ENCODE results near the gene ASTE1. TPM values are rescaled to one million over a fixed set of nuclear protein-coding genes. Genes with fewer than 3 reads are reported as not detected.

Gene ASTE1
- polyA plus RNA-seq, 3 donors: 3.1 to 7.2 (median 6.6) TPM

GRCh38 chr3:131036200-131036816 lies 9.7 kb upstream of the ASTE1 start:
- TF ChIP-seq, protein P1, sequence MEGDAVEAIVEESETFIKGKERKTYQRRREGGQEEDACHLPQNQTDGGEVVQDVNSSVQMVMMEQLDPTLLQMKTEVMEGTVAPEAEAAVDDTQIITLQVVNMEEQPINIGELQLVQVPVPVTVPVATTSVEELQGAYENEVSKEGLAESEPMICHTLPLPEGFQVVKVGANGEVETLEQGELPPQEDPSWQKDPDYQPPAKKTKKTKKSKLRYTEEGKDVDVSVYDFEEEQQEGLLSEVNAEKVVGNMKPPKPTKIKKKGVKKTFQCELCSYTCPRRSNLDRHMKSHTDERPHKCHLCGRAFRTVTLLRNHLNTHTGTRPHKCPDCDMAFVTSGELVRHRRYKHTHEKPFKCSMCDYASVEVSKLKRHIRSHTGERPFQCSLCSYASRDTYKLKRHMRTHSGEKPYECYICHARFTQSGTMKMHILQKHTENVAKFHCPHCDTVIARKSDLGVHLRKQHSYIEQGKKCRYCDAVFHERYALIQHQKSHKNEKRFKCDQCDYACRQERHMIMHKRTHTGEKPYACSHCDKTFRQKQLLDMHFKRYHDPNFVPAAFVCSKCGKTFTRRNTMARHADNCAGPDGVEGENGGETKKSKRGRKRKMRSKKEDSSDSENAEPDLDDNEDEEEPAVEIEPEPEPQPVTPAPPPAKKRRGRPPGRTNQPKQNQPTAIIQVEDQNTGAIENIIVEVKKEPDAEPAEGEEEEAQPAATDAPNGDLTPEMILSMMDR (IDR thresholded peaks at IDR 0.05): no peak
- Mint-ChIP-seq H3K4me1 (peaks cover 3% of the 10 kb centered on the region), H3K9me3 (no peaks in the 10 kb centered on the region), H3K36me3 (no peaks in the 10 kb centered on the region), H3K4me3 (no peak overlapping the region), H3K27ac (no peak overlapping the region), H3K27me3 (ENCODE audit: low read depth in 3 of 3) (peaks cover 0 to 3% (median 0%) of the 10 kb centered on the region in 3 donors)
- Histone ChIP-seq H2AFZ (ENCODE audit: insufficient read depth, low read depth, low read length, poor library complexity, severe bottlenecking) (no peak overlapping the region), H3K27me3 (ENCODE audit: control insufficient read depth in 2 of 2, insufficient read depth in 2 of 2, low read length in 2 of 2) (no peaks in the 10 kb centered on the region), H3K4me1 (ENCODE audit: control insufficient read depth in 1 of 2, insufficient read depth in 2 of 2, low read length in 2 of 2) (no peaks in the 10 kb centered on the region), H4K20me1 (ENCODE audit: insufficient read depth, low read length) (no peaks in the 10 kb centered on the region), H3K27ac (ENCODE audit: low read depth in 1 of 2, low read length in 2 of 2) (no peak overlapping the region), H3K36me3 (replicated peaks in 1 of 2; ENCODE audit: control insufficient read depth in 1 of 2, insufficient read depth in 2 of 2, low read length in 2 of 2) (no peaks in the 10 kb centered on the region), H3K79me2 (ENCODE audit: insufficient read depth, low read length) (no peaks in the 10 kb centered on the region), H3K4me3 (replicated peaks in 1 of 3; ENCODE audit: low read depth in 2 of 3, low read length in 3 of 3) (no peak overlapping the region), H3K9me3 (replicated peaks in 1 of 2; ENCODE audit: control insufficient read depth in 1 of 2, insufficient read depth in 1 of 2, low read length in 2 of 2) (no peaks in the 10 kb centered on the region), H3K4me2 (replicated peaks; ENCODE audit: extremely low read depth, low read length, poor library complexity, severe bottlenecking) (no peak overlapping the region), H3K9ac (ENCODE audit: insufficient read depth, low read length, poor library complexity, severe bottlenecking) (no peak overlapping the region)
- intact Hi-C loops (cut with micrococcal nuclease): loop anchor here in 1 of 2 donors (10.0 kb wide), 1 partner anchor 998 kb away; the partner anchor contains the start of gene CPNE4
- DNase-seq: no peak
- no CpG with 5 or more reads among the region's 1 CpG for WGBS (ENCODE audit: insufficient coverage)

DNA sequence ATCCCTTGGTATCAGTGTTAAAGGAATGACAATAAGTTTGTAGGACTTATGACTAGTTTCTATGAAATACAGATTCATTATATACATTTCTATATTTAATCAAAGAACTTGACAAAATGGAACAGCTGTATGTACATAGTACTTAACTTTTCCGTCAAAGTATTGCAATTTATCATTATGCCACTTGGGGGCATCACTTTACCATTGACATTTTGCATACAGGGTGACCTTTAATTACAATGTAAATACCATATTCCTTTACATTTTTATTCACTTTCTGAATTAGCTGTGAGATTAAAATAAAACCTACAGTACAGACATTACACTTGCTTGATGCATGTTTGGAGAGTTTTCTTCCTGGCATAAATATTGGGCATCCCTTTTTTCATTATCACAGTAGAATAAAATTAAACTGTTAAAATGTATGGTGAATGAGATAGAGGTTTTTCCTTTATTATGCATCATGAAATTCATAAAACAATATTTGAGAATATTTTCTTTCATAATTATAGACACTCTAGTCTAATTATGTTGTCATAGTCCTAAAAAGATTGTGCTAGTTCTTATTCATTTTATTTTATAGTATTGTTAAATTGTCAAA lies 7.0 kb upstream of the ASTE1 start:
- no peaks in the 10 kb centered on the region for H3K36me3 Mint-ChIP-seq
- Histone ChIP-seq H3K4me1 (ENCODE audit: control insufficient read depth in 1 of 2, insufficient read depth in 2 of 2, low read length in 2 of 2) (no peaks in the 10 kb centered on the region), H4K20me1 (ENCODE audit: insufficient read depth, low read length) (no peaks in the 10 kb centered on the region), H3K9me3 (replicated peaks in 1 of 2; ENCODE audit: control insufficient read depth in 1 of 2, insufficient read depth in 1 of 2, low read length in 2 of 2) (no peaks in the 10 kb centered on the region), H3K27me3 (ENCODE audit: control insufficient read depth in 2 of 2, insufficient read depth in 2 of 2, low read length in 2 of 2) (no peaks in the 10 kb centered on the region), H3K36me3 (replicated peaks in 1 of 2; ENCODE audit: control insufficient read depth in 1 of 2, insufficient read depth in 2 of 2, low read length in 2 of 2) (no peaks in the 10 kb centered on the region), H3K4me2 (replicated peaks; ENCODE audit: extremely low read depth, low read length, poor library complexity, severe bottlenecking) (no peak overlapping the region), H3K4me3 (replicated peaks in 1 of 3; ENCODE audit: low read depth in 2 of 3, low read length in 3 of 3) (no peak overlapping the region), H2AFZ (ENCODE audit: insufficient read depth, low read depth, low read length, poor library complexity, severe bottlenecking) (peak overlapping the region; percentile 54), H3K79me2 (ENCODE audit: insufficient read depth, low read length) (no peaks in the 10 kb centered on the region), H3K27ac (ENCODE audit: low read depth in 1 of 2, low read length in 2 of 2) (no peak overlapping the region), H3K9ac (ENCODE audit: insufficient read depth, low read length, poor library complexity, severe bottlenecking) (no peak overlapping the region)
- TF ChIP-seq, protein P1 (IDR thresholded peaks at IDR 0.05): peak; percentile 88
- intact Hi-C loops (cut with micrococcal nuclease): loop anchor here in 1 of 2 donors (10.0 kb wide), 1 partner anchor 1001 kb away; the partner anchor contains the start of gene CPNE4
- no peak overlapping the region for H3K4me3 Mint-ChIP-seq
- peaks cover 0 to 3% (median 0%) of the 10 kb centered on the region in 3 donors for H3K27me3 Mint-ChIP-seq (ENCODE audit: low read depth in 3 of 3)
- H3K27ac Mint-ChIP-seq: no peak overlapping the region
- no peaks in the 10 kb centered on the region for H3K4me1 Mint-ChIP-seq
- WGBS (ENCODE audit: insufficient coverage): no CpG with 5 or more reads among the region's 1 CpG
- no peaks in the 10 kb centered on the region for H3K9me3 Mint-ChIP-seq
- peak; percentile 17 to 50 (median 23) for DNase-seq

All from CD14-positive monocyte (primary cell).